H1 (cell line): ENCODE results near the gene STXBP6. TPM values are rescaled to one million over a fixed set of nuclear protein-coding genes. Genes with fewer than 3 reads are reported as not detected.

Experiments used
- CTCF ChIA-PET: fragments of 300-600 bp; sonication (Branson Sonifier 250); formaldehyde crosslinking; loops from one replicate; lab custom pipeline; 2021; ENCODE audit not compliant: partially characterized antibody; lab: Charles Lee
- POLR2A ChIA-PET: fragments of 300-600 bp; sonication (Branson Sonifier 250); formaldehyde crosslinking; loops from one replicate; lab custom pipeline; 2021; ENCODE audit warnings: inconsistent platforms; ENCODE audit not compliant: partially characterized antibody; lab: Charles Lee
- DNase-seq, 2 experiments: peaks; one replicate each; pipeline versions ENCODE4 v3.0.0 to v3.0.0-alpha.2; 2010 to 2022; ENCODE audit warnings: low spot score in 2 of 2, low read depth in 1 of 2, mixed read lengths in 1 of 2
- FAIRE-seq: peaks from 2 replicates; lab custom pipeline; 2011; peaks lifted over from hg19 to GRCh38; lab: Jason Lieb, UNC
- H2AFZ ChIP-seq: 2 replicates; pipeline ENCODE4 v1.8.1; 2012; ENCODE audit warnings: low read length, inconsistent platforms
- H2AK5ac ChIP-seq: 2 replicates; pipeline ENCODE4 v1.6.1; 2013; ENCODE audit warnings: low read depth, low read length
- H2BK120ac ChIP-seq: replicated peaks from 2 replicates; pipeline ENCODE3; 2013; ENCODE audit warnings: low read depth, low read length, inconsistent platforms
- H2BK12ac ChIP-seq: 2 replicates; pipeline ENCODE4 v1.6.1; 2013; ENCODE audit warnings: low read depth, low read length
- H2BK15ac ChIP-seq: 2 replicates; pipeline ENCODE4 v1.6.1; 2013; ENCODE audit warnings: low read length
- H2BK20ac ChIP-seq: 2 replicates; pipeline ENCODE4 v1.6.1; 2013; ENCODE audit warnings: low read length
- H2BK5ac ChIP-seq: 2 replicates; pipeline ENCODE4 v1.6.1; 2013; ENCODE audit warnings: low read depth, low read length
- H3K14ac ChIP-seq: 2 replicates; pipeline ENCODE4 v1.6.1; 2013; ENCODE audit warnings: inconsistent platforms; ENCODE audit not compliant: insufficient read length
- H3K18ac ChIP-seq: 2 replicates; pipeline ENCODE4 v1.6.1; 2013; ENCODE audit warnings: low read length; ENCODE audit errors: extremely low read depth
- H3K23ac ChIP-seq: 2 replicates; pipeline ENCODE4 v1.6.1; 2013; ENCODE audit warnings: inconsistent platforms; ENCODE audit not compliant: insufficient read length
- H3K23me2 ChIP-seq: 2 replicates; pipeline ENCODE4 v1.6.1; 2013; ENCODE audit warnings: low read depth, low read length
- H3K27ac ChIP-seq: 2 replicates; pipeline ENCODE4 v1.6.1; 2011; ENCODE audit warnings: low read depth, low read length, inconsistent platforms
- H3K27me3 ChIP-seq, 4 experiments: replicated peaks in 1 of 4; 1 replicate in 1 of 4; 2 replicates in 3 of 4; pipeline versions ENCODE4 v1.6.1 to v1.8.1; 2011 to 2013; ENCODE audit warnings: low read length in 3 of 4, mild to moderate bottlenecking in 3 of 4, inconsistent platforms in 2 of 4, mixed read lengths in 2 of 4, moderate library complexity in 1 of 4; ENCODE audit not compliant: control insufficient read depth in 3 of 4, insufficient read depth in 3 of 4; ENCODE audit errors: extremely low read depth in 1 of 4
- H3K36me3 ChIP-seq, 4 experiments: 2 replicates each; pipeline versions ENCODE4 v1.6.1 to v1.8.1; 2011 to 2013; ENCODE audit warnings: mild to moderate bottlenecking in 4 of 4, low read length in 3 of 4, moderate library complexity in 2 of 4, control low read depth in 1 of 4, inconsistent platforms in 1 of 4; ENCODE audit not compliant: insufficient read depth in 4 of 4, control insufficient read depth in 2 of 4
- H3K4ac ChIP-seq: replicated peaks from 2 replicates; pipeline ENCODE3; 2013; ENCODE audit warnings: low read length, low read depth, mixed read lengths, inconsistent platforms; ENCODE audit not compliant: insufficient read length
- H3K4me1 ChIP-seq, 4 experiments: replicated peaks in 1 of 4; 1 replicate in 1 of 4; 2 replicates in 3 of 4; pipeline versions ENCODE4 v1.6.1 to v1.8.1; 2011 to 2013; ENCODE audit warnings: low read length in 3 of 4, inconsistent platforms in 2 of 4, mixed read lengths in 1 of 4; ENCODE audit not compliant: insufficient read depth in 4 of 4, control insufficient read depth in 3 of 4
- H3K4me2 ChIP-seq, 2 experiments: 2 replicates each; pipeline versions ENCODE4 v1.6.1 to v1.8.1; 2011 to 2013; ENCODE audit warnings: low read depth in 2 of 2, low read length in 2 of 2, control low read depth in 1 of 2, inconsistent platforms in 1 of 2, mild to moderate bottlenecking in 1 of 2; ENCODE audit not compliant: insufficient read depth in 1 of 2
- H3K4me3 ChIP-seq, 4 experiments: fragments of 200-600, 300-600 bp in 1 of 4; sonication (generic), shearing (Covaris generic), sonication (Bioruptor Twin) in 1 of 4; 2 replicates each; pipeline versions ENCODE4 v1.5.1 to v1.8.1; 2011 to 2016; ENCODE audit warnings: low read length in 4 of 4, low read depth in 3 of 4, control low read depth in 2 of 4, inconsistent platforms in 2 of 4, mild to moderate bottlenecking in 2 of 4, mixed read lengths in 1 of 4, moderate library complexity in 1 of 4; ENCODE audit not compliant: insufficient read depth in 2 of 4; ENCODE audit errors: extremely low read depth in 1 of 4
- H3K56ac ChIP-seq: replicated peaks from 2 replicates; pipeline ENCODE3; 2013; ENCODE audit warnings: low read depth, mild to moderate bottlenecking, mixed read lengths, low read length, inconsistent platforms; ENCODE audit not compliant: insufficient read length
- H3K79me1 ChIP-seq: 2 replicates; pipeline ENCODE4 v1.6.1; 2013; ENCODE audit warnings: low read depth, low read length, control low read depth
- H3K79me2 ChIP-seq, 2 experiments: 2 replicates each; pipeline versions ENCODE4 v1.6.1 to v1.8.1; 2012 to 2013; ENCODE audit warnings: low read length in 2 of 2, mild to moderate bottlenecking in 2 of 2, inconsistent platforms in 1 of 2; ENCODE audit not compliant: insufficient read depth in 2 of 2, control insufficient read depth in 1 of 2
- H3K9ac ChIP-seq, 4 experiments: replicated peaks in 1 of 4; 1 replicate in 1 of 4; 2 replicates in 3 of 4; pipeline versions ENCODE4 v1.6.1 to v1.8.1; 2011 to 2013; ENCODE audit warnings: low read depth in 3 of 4, low read length in 3 of 4, control low read depth in 2 of 4, mild to moderate bottlenecking in 2 of 4, moderate library complexity in 2 of 4, inconsistent platforms in 1 of 4; ENCODE audit errors: extremely low read depth in 1 of 4
- H3K9me3 ChIP-seq, 2 experiments: 2 replicates each; pipeline versions ENCODE4 v1.6.1 to v1.8.1; 2012 to 2013; ENCODE audit warnings: mild to moderate bottlenecking in 2 of 2, moderate library complexity in 2 of 2, control low read depth in 1 of 2, inconsistent platforms in 1 of 2, low read depth in 1 of 2, low read length in 1 of 2, mixed read lengths in 1 of 2; ENCODE audit not compliant: insufficient read depth in 2 of 2
- H4K20me1 ChIP-seq, 2 experiments: replicated peaks in 1 of 2; 2 replicates each; pipeline versions ENCODE3 to v1.8.1; 2011 to 2013; ENCODE audit warnings: inconsistent platforms in 2 of 2, low read length in 2 of 2, mild to moderate bottlenecking in 1 of 2; ENCODE audit not compliant: insufficient read depth in 2 of 2, control insufficient read depth in 1 of 2
- H4K5ac ChIP-seq: 2 replicates; pipeline ENCODE4 v1.6.1; 2013; ENCODE audit warnings: low read length, low read depth, mixed read lengths, inconsistent platforms; ENCODE audit not compliant: insufficient read length
- H4K8ac ChIP-seq: 2 replicates; pipeline ENCODE4 v1.8.0; 2013; ENCODE audit warnings: mild to moderate bottlenecking, moderate library complexity, low read length, inconsistent platforms; ENCODE audit not compliant: insufficient read depth; ENCODE audit errors: extremely low read depth
- H4K91ac ChIP-seq: replicated peaks from 2 replicates; pipeline ENCODE3; 2013; ENCODE audit warnings: low read length, mixed read lengths, inconsistent platforms; ENCODE audit not compliant: insufficient read length
- ASH2L ChIP-seq: fragments of 200-600, 300-600 bp; sonication (generic); IDR thresholded peaks from one replicate; pipeline ENCODE4 v1.7.1; 2017; ENCODE audit warnings: low read length
- CEBPB ChIP-seq: IDR thresholded peaks from 2 replicates; pipeline ENCODE4 v1.6.1; 2012; ENCODE audit warnings: low read depth, low read length
- EZH2 ChIP-seq: fragments of 200-600 bp; sonication (generic); IDR thresholded peaks from 2 replicates; pipeline ENCODE4 v1.7.1; 2012; ENCODE audit warnings: low read depth, mild to moderate bottlenecking, moderate library complexity, low read length, inconsistent platforms; ENCODE audit not compliant: severe bottlenecking
- GABPA ChIP-seq: IDR thresholded peaks from 2 replicates; pipeline ENCODE4 v1.6.1; 2011; ENCODE audit warnings: mild to moderate bottlenecking, low read length, moderate library complexity, borderline replicate concordance; ENCODE audit not compliant: insufficient read depth
- GTF2F1 ChIP-seq: IDR thresholded peaks from 2 replicates; pipeline ENCODE4 v1.6.1; 2012; ENCODE audit warnings: low read depth, low read length, improper control_type of control experiment, borderline replicate concordance
- MAFK ChIP-seq: IDR thresholded peaks from 2 replicates; pipeline ENCODE4 v1.6.1; 2012; ENCODE audit warnings: low read depth, mild to moderate bottlenecking, improper control_type of control experiment, low read length
- NANOG ChIP-seq: IDR thresholded peaks from 2 replicates; pipeline ENCODE4 v1.6.1; 2011; ENCODE audit warnings: low read length, low read depth, mild to moderate bottlenecking, inconsistent platforms; ENCODE audit not compliant: insufficient read depth, poor library complexity, severe bottlenecking
- NRF1 ChIP-seq: IDR thresholded peaks from 2 replicates; pipeline ENCODE4 v1.6.1; 2011; ENCODE audit warnings: mild to moderate bottlenecking, low read depth, low read length, improper control_type of control experiment
- POLR2A ChIP-seq, 2 experiments: IDR thresholded peaks; 1 replicate in 1 of 2; 2 replicates in 1 of 2; pipeline ENCODE4 v1.6.1; 2011; ENCODE audit warnings: low read depth in 2 of 2, low read length in 2 of 2, mild to moderate bottlenecking in 2 of 2; ENCODE audit errors: control extremely low read depth in 1 of 2
- SAP30 ChIP-seq: fragments of 300-600 bp; sonication (generic); IDR thresholded peaks from 2 replicates; pipeline ENCODE4 v1.7.1; 2012; ENCODE audit warnings: low read length, moderate library complexity, mild to moderate bottlenecking, inconsistent platforms; ENCODE audit not compliant: insufficient read depth, insufficient replicate concordance
- SP4 ChIP-seq: IDR thresholded peaks from 2 replicates; pipeline ENCODE4 v1.6.1; 2012; ENCODE audit warnings: low read length, inconsistent platforms
- SRF ChIP-seq: IDR thresholded peaks from 2 replicates; pipeline ENCODE4 v1.6.1; 2011; ENCODE audit warnings: mild to moderate bottlenecking, low read depth, low read length, moderate library complexity
- SUZ12 ChIP-seq: fragments of 200-600 bp; sonication (generic); IDR thresholded peaks from 2 replicates; pipeline ENCODE4 v1.6.1; 2012; ENCODE audit warnings: mild to moderate bottlenecking, inconsistent platforms, low read length, moderate library complexity, mixed read lengths
- TBP ChIP-seq: IDR thresholded peaks from 2 replicates; pipeline ENCODE4 v1.6.1; 2011; ENCODE audit warnings: low read depth, low read length, improper control_type of control experiment
- WGBS, 2 experiments: shearing (Covaris generic) in 1 of 2; methylation state at CpG; one replicate each; pipeline versions ENCODE4 v1.1.6 to v1.1.7; 2013 to 2015; ENCODE audit warnings: low lambda C conversion rate in 2 of 2, mixed read lengths in 2 of 2, inconsistent platforms in 1 of 2, low coverage in 1 of 2, missing lambda C conversion rate in 1 of 2; ENCODE audit not compliant: insufficient replicate concordance in 2 of 2, insufficient coverage in 1 of 2, insufficient read length in 1 of 2; ENCODE audit errors: extremely low coverage in 1 of 2, missing lambda C conversion rate in 1 of 2; 5-methylcytosine and 5-hydroxymethylcytosine counted together
- polyA plus RNA-seq, 7 experiments: library from polyadenylated mRNA; depleted of rRNA in 3 of 7; stranded (reverse) in 5 of 7; unstranded in 2 of 7; fragments of >200 nt in 5 of 7; fragments of 200-250 nt in 2 of 7; gene quantifications; 1 replicate in 5 of 7; 2 replicates in 1 of 7; 4 replicates in 1 of 7; pipeline versions ENCODE4 v1.2.1 to v1.2.3, GENCODE V29; 2011 to 2013; ENCODE audit warnings: missing spikeins in 2 of 7, mixed read lengths in 2 of 7
- total RNA-seq: library from RNA; stranded (reverse); fragmentation: NEBNext Ultra II Directional; extraction: Animal tissue kit (Norgen Biotek cat#: 25700); gene quantifications from 2 replicates; pipeline ENCODE4 v1.2.1, GENCODE V29; 2021

STXBP6 gene
- total and polyA plus RNA-seq, 2 of the 8 experiments (the other 6 are each of a cell fraction or from before 2014, with no cell fraction given): 9.4 to 18.1 TPM

- Histone ChIP-seq H3K4ac (no peak overlapping the region), H3K4me2 (no peak overlapping the region), H3K18ac (no peak overlapping the region), H4K20me1 (no peaks in the 10 kb centered on the region), H3K9ac (no peak overlapping the region), H3K27ac (no peak overlapping the region), H3K9me3 (no peaks in the 10 kb centered on the region), H2BK5ac (no peak overlapping the region), H4K91ac (no peak overlapping the region), H2BK20ac (no peak overlapping the region), H2BK15ac (no peak overlapping the region), H3K4me1 (peaks cover 0 to 4% (median 2%) of the 10 kb centered on the region in 4 experiments; a peak in 3 of 7 replicates), H2AK5ac (no peak overlapping the region), H3K56ac (no peak overlapping the region), H3K27me3 (no peaks in the 10 kb centered on the region), H2BK12ac (no peak overlapping the region), H3K14ac (no peak overlapping the region), H3K79me2 (no peaks in the 10 kb centered on the region), H3K23me2 (no peaks in the 10 kb centered on the region), H3K4me3 (no peak overlapping the region), H3K36me3 (no peaks in the 10 kb centered on the region), H4K8ac (no peak overlapping the region), H2AFZ (no peak overlapping the region), H4K5ac (no peak overlapping the region), H3K23ac (no peak overlapping the region), H3K79me1 (no peaks in the 10 kb centered on the region), H2BK120ac (no peak overlapping the region)
- ChIA-PET POLR2A (no interaction called here), CTCF (interaction anchor here (0.7 to 1.6 kb wide), 4 partner anchors 13 to 205 kb away, joined by 3 to 5 read pairs (median 4); no protein-coding TSS in a partner anchor)
- 85% methylated on average over 3 of the region's 3 CpGs; no CpG with 5 or more reads in 1 of the 2 experiments for WGBS, 2 experiments
- FAIRE-seq (no peak), DNase-seq (no peak)
- TF ChIP-seq ASH2L (no peak), SUZ12 (no peak), NRF1 (no peak), EZH2 (no peak), TBP (no peak), SRF (no peak), CEBPB (no peak), SAP30 (no peak), SP4 (no peak), GTF2F1 (no peak), MAFK (no peak), NANOG (no peak), POLR2A (IDR thresholded peaks at IDR 0.05; ENCODE audit: control extremely low read depth in 1 of 2, low read depth in 2 of 2, low read length in 2 of 2) (no peak), GABPA (no peak)
Measured at GRCh38 chr14:24837280-24838046, 212.5 kb downstream of the STXBP6 start.
